Prostate gland (tissue), 2 donors: ENCODE results near the gene ACADSB. TPM values are rescaled to one million over a fixed set of nuclear protein-coding genes. Genes with fewer than 3 reads are reported as not detected.

Source experiments
- DNase-seq: peaks from one replicate; pipeline ENCODE4 v3.0.0-alpha.2; 2019; ENCODE audit warnings: low spot score
- H3K27ac ChIP-seq, 2 donors: fragments of 200-600 bp; sonication (generic); 2 replicates each; pipeline ENCODE4 v1.5.1; 2017 to 2019
- H3K27me3 ChIP-seq: fragments of 200-600 bp; sonication (generic); replicated peaks from 2 replicates; pipeline ENCODE4 v1.5.1; 2019; ENCODE audit not compliant: insufficient read depth
- H3K36me3 ChIP-seq, 2 donors: fragments of 200-600 bp; sonication (generic); 1 replicate in 1 of 2; 2 replicates in 1 of 2; pipeline versions ENCODE4 v1.5.1 to v1.8.1; 2017 to 2019
- H3K4me1 ChIP-seq: fragments of 200-600 bp; sonication (generic); replicated peaks from 2 replicates; pipeline ENCODE4 v1.5.1; 2019
- H3K4me3 ChIP-seq, 2 donors: fragments of 200-600 bp; sonication (generic); 2 replicates each; pipeline ENCODE4 v1.5.1; 2017 to 2019
- H3K9me3 ChIP-seq: fragments of 200-600 bp; sonication (generic); 2 replicates; pipeline ENCODE4 v1.5.1; 2017
- POLR2A ChIP-seq: fragments of 450-650 bp; IDR thresholded peaks from one replicate; pipeline ENCODE4 v1.6.1; 2016; ENCODE audit warnings: antibody characterized with exemption, mild to moderate bottlenecking
- POLR2AphosphoS5 ChIP-seq: sonication (generic); formaldehyde crosslinking; IDR thresholded peaks from one replicate; pipeline ENCODE4 v1.6.1; 2017; ENCODE audit warnings: antibody characterized with exemption
- WGBS: methylation state at CpG from one replicate; pipeline ENCODE4 v1.1.5; 2018; 5-methylcytosine and 5-hydroxymethylcytosine counted together
- intact Hi-C: fragments of 100-400 bp; cut with DNase I; formaldehyde crosslinking; loops from one replicate; pipeline ENCODE4 v1.14.2; 2022
- total RNA-seq, 2 donors: library from RNA; depleted of rRNA; stranded (reverse); fragments of >200 nt; gene quantifications; one replicate each; pipeline ENCODE4 v1.1.0, GENCODE V29; 2016
- TF ChIP-seq, protein P1 (sequence below), 4 experiments: fragments of 200-600 bp in 2 of 4; fragments of 450-650 bp in 2 of 4; sonication (generic) in 2 of 4; IDR thresholded peaks; 1 replicate in 3 of 4; 2 replicates in 1 of 4; pipeline ENCODE4 v1.5.1; 2016 to 2019; ENCODE audit warnings: antibody characterized with exemption in 4 of 4, mild to moderate bottlenecking in 2 of 4, moderate library complexity in 2 of 4

The ACADSB gene
- total RNA-seq, 2 donors from 2014 or later = 17.2 to 38.6 TPM

DNA sequence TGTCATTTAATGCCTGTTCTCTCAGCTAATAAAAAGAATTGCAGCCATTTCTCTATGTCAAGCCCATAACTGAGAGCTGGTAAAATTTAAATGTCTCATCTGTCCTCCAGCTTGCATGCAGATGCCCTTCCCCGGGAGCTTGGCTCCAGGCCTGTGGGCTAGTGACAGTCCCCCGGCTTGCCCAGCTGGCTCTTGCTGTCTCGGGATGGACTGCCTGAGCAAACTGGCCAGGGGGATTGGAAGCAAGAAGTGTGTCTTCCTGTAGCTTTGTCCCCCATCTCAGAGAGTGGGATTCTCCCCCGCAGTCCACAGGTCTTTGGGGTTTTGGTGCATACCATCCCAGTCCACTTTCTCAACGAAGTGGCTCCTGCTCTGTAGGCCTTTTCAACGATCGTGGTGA is 73.1 kb downstream of the ACADSB start:
- H3K36me3 ChIP-seq = no peaks in the 10 kb centered on the region
- intact Hi-C loops = no loop called here
- no peak overlapping the region for H3K27ac ChIP-seq
- WGBS = 61% methylated on average over 7 of the region's 7 CpGs
- no peaks in the 10 kb centered on the region for H3K9me3 ChIP-seq
- TF ChIP-seq POLR2A (no peak), POLR2AphosphoS5 (no peak)
- TF ChIP-seq, protein P1, sequence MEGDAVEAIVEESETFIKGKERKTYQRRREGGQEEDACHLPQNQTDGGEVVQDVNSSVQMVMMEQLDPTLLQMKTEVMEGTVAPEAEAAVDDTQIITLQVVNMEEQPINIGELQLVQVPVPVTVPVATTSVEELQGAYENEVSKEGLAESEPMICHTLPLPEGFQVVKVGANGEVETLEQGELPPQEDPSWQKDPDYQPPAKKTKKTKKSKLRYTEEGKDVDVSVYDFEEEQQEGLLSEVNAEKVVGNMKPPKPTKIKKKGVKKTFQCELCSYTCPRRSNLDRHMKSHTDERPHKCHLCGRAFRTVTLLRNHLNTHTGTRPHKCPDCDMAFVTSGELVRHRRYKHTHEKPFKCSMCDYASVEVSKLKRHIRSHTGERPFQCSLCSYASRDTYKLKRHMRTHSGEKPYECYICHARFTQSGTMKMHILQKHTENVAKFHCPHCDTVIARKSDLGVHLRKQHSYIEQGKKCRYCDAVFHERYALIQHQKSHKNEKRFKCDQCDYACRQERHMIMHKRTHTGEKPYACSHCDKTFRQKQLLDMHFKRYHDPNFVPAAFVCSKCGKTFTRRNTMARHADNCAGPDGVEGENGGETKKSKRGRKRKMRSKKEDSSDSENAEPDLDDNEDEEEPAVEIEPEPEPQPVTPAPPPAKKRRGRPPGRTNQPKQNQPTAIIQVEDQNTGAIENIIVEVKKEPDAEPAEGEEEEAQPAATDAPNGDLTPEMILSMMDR (IDR thresholded peaks at IDR 0.05) = no peak
- H3K27me3 ChIP-seq = no peaks in the 10 kb centered on the region
- no peaks in the 10 kb centered on the region for H3K4me1 ChIP-seq
- no peak for DNase-seq
- no peak overlapping the region for H3K4me3 ChIP-seq

DNA sequence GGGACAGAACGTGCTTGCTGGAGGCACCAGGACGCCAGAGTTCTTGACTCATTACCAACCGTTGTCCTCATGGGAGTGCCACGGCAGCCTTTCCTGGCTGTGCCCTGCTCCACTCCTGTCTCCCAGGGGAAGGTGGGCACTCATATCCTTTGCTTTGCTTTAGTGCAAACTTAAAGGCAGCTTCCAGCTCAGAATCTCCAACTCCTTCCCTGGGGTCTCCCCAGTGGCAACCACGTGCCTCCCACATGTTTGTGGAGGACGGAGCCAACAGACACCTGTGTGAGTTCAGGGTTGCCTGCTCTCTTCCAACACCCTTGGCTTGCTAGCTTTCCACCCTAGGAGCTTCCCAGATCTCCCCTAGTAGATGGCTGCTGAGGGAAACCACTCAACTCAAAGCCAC is 75.0 kb downstream of the ACADSB start:
- DNase-seq = no peak
- Histone ChIP-seq H3K36me3 (no peaks in the 10 kb centered on the region), H3K4me1 (no peaks in the 10 kb centered on the region), H3K27ac (no peak overlapping the region), H3K27me3 (no peaks in the 10 kb centered on the region), H3K9me3 (no peaks in the 10 kb centered on the region), H3K4me3 (no peak overlapping the region)
- intact Hi-C loops = no loop called here
- 69% methylated on average over 6 of the region's 6 CpGs for WGBS
- TF ChIP-seq, protein P1 (IDR thresholded peaks at IDR 0.05) = no peak
- TF ChIP-seq POLR2AphosphoS5 (no peak), POLR2A (no peak)

DNA sequence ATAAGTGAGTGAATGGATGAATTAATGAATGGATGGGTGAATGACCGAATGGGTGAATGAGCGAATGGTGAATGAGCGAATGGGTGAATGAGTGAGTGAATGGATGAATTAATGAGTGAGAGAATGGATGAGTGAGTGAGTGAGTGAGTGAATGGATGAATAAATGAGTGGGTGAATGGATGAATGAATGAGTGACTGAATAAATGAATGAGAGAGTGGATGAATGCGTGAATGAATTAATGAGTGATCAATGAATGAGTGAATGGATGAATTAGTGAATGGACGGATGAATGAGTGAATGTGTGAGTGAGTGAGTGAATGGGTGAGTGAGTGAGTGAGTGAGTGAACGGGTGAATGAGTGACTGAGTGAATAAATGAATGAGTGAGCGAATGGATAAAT is 77.5 kb downstream of the ACADSB start:
- WGBS = 89% methylated on average over 7 of the region's 7 CpGs
- Histone ChIP-seq H3K4me1 (no peaks in the 10 kb centered on the region), H3K27me3 (no peaks in the 10 kb centered on the region), H3K36me3 (no peaks in the 10 kb centered on the region), H3K27ac (no peak overlapping the region), H3K4me3 (no peak overlapping the region), H3K9me3 (no peaks in the 10 kb centered on the region)
- TF ChIP-seq, protein P1 (IDR thresholded peaks at IDR 0.05) = no peak
- TF ChIP-seq POLR2AphosphoS5 = no peak
- TF ChIP-seq POLR2A = no peak
- intact Hi-C loops = no loop called here
- no peak for DNase-seq

DNA sequence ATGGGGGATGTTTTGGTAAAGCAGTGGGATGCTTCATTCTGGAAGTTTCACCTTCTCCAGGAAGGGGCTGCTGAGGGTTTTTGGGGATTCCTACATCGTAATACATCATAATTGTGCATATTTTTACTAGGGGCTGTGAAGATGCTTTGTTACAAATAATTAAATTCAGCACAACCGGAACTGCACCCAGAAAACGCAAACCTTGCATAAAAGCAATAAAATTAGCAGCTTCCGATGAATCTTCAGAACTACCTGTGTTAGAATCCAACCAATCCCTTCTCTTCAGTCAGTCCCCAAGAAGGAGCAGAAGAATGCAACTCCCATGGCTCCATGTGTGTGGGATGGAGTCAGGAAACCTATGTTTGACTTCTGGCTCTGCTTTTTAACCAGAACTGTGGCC is 78.5 kb downstream of the ACADSB start:
- Histone ChIP-seq H3K4me3 (no peak overlapping the region), H3K27ac (no peak overlapping the region), H3K4me1 (no peaks in the 10 kb centered on the region), H3K27me3 (no peaks in the 10 kb centered on the region), H3K36me3 (no peaks in the 10 kb centered on the region), H3K9me3 (no peaks in the 10 kb centered on the region)
- TF ChIP-seq POLR2A (no peak), POLR2AphosphoS5 (no peak)
- TF ChIP-seq, protein P1 (IDR thresholded peaks at IDR 0.05) = no peak
- no peak for DNase-seq
- intact Hi-C loops = no loop called here
- 76% methylated on average over 4 of the region's 4 CpGs for WGBS

DNA sequence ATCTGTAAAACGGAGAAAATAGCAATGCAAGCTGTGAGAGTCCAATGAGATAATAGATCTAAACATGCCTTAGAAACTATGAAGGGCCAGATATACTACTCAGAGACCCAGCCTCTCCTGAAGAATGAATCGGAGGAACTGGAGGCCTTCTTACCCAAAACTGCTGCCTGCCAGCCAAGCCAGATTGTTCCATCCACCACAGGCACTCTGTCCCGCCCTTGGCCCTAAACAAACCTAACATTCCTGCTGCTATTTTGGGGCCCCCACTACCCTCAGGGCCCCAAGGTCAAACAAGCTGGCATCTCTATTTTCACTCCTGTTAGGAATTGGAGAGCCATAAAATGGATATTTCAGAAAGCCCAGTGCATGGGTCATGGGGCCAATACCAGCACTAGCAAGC is 79.0 kb downstream of the ACADSB start:
- 77% methylated on average over 3 of the region's 3 CpGs for WGBS
- TF ChIP-seq, protein P1 (IDR thresholded peaks at IDR 0.05) = no peak
- TF ChIP-seq POLR2AphosphoS5 = no peak
- TF ChIP-seq POLR2A = no peak
- H3K36me3 ChIP-seq = no peaks in the 10 kb centered on the region
- no peaks in the 10 kb centered on the region for H3K9me3 ChIP-seq
- intact Hi-C loops = no loop called here
- no peak overlapping the region for H3K27ac ChIP-seq
- H3K4me3 ChIP-seq = no peak overlapping the region
- H3K4me1 ChIP-seq = no peaks in the 10 kb centered on the region
- DNase-seq = no peak
- no peaks in the 10 kb centered on the region for H3K27me3 ChIP-seq
